Measurements from ENCODE around the gene JMJD8.

The JMJD8 gene, protein sequence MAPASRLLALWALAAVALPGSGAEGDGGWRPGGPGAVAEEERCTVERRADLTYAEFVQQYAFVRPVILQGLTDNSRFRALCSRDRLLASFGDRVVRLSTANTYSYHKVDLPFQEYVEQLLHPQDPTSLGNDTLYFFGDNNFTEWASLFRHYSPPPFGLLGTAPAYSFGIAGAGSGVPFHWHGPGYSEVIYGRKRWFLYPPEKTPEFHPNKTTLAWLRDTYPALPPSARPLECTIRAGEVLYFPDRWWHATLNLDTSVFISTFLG

DNA sequence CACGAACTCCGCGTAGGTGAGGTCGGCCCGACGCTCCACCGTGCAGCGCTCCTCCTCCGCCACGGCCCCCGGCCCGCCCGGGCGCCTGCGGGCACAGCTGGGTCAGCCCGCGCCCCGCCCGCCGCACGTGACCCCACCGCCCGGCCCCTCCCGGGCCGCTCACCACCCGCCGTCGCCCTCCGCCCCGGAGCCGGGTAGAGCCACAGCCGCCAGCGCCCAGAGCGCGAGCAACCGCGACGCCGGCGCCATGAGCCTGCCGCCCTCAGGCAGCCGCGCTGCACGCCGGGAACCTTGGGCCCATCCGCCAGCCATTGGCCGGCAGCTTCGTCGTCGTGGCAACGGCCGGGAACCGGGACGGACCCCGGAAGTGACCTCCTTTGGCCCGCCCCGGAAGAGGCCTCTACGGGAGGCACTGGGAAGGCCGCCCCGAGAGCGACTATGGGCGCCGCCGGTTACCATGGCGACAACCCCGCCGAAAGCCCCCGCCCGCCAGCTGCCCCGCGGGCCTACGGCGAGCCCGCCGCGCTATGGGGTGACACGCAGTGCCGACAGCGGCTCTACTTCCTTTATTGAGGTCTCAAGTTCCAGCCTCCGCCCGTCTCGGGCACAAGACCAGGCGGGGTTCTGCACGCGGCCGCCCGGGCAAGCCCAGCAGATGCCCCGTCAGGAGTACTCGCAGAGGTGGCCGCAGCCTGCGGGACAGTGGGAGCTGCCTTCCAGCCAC lies at the start of gene JMJD8:
Gene JMJD8 (minus strand): TSS at position 264 of the 724 bp plus-strand sequence. CDS start 15 bp downstream, at position 249.
- peak; percentile 49 for DNase-seq (ENCODE audit: low read depth)

DNA sequence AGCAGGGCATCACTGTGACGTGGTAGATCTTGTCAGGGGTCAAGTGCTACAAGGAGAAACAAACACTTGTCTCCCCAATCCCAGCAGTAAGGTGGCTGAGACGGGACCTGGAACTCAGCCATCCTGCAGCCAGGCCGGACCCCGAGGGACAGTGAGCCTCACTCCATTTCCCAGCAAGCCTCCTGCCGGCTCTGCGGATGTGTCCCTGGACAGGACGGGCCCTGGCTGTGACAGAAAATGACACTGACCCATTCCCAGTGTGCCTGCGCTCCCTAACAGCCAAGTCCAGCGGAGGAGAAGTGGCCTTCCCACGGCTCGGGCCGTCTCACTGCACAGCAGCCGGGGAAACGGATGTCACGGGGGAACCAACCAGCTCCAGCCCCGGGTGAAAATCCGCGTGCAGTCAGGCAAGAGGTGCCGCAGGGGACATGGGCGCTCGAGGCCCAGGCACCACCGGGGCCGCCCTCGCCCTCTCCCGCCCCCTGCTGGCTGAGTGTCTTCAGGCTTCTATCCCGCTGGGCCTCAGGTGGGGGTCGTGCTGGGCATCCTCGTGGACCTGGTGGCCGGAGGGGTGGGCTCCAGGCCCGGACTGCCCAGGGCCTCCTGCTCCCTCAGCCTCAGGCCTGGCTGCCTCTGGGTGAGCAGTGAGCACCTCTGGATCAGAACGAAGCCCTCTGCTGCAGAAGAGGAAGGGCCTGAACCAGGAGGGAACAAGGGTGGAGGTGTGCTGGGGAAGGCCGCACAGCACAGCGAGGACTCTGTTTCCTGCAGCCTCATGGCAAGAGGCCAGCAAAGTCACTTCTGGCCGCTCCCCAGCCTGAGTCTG lies 49.5 kb upstream of the JMJD8 start:
- no peak for DNase-seq (ENCODE audit: low read depth)

DNA sequence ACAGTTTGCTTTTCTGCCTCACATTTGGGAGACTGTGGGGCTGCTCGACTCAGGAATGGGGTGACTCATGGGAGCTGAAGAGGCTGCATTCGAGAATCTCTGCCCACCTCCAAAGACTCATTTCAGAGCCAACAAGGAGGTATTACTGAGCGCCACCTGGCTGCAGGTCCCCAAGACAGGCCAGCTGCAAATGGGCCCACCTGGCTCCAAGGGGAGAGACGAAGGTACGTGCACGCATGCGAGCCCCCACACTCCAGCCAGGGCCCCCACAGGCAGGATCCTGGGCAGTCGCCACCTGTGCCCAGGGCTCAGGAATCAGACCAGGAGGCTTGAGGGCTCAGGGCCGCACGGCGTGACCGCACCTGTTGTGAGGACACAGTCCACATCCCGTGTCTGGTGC lies 48.8 kb upstream of the JMJD8 start:
- no peak for DNase-seq (ENCODE audit: low read depth)

DNA sequence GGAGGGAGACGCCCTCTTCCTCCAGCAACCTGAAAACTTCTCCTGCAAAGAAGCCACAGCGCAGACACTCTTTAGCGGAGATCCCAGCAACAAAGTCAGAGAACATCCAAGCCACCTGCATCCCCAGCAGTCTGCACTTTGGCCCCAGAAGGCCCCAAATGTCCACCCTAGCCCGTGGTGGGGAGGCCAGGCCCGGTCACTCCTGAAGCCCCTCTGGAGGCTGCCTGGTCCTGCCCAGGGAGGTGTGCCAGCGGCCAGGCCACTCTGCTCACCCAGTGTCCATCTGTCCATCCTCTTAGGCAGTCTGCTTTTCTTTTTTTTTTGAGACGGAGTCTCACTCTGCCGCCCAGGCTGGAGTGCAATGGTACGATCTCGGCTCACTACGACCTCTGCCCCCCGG lies 48.2 kb upstream of the JMJD8 start:
- no peak for DNase-seq (ENCODE audit: low read depth)

DNA sequence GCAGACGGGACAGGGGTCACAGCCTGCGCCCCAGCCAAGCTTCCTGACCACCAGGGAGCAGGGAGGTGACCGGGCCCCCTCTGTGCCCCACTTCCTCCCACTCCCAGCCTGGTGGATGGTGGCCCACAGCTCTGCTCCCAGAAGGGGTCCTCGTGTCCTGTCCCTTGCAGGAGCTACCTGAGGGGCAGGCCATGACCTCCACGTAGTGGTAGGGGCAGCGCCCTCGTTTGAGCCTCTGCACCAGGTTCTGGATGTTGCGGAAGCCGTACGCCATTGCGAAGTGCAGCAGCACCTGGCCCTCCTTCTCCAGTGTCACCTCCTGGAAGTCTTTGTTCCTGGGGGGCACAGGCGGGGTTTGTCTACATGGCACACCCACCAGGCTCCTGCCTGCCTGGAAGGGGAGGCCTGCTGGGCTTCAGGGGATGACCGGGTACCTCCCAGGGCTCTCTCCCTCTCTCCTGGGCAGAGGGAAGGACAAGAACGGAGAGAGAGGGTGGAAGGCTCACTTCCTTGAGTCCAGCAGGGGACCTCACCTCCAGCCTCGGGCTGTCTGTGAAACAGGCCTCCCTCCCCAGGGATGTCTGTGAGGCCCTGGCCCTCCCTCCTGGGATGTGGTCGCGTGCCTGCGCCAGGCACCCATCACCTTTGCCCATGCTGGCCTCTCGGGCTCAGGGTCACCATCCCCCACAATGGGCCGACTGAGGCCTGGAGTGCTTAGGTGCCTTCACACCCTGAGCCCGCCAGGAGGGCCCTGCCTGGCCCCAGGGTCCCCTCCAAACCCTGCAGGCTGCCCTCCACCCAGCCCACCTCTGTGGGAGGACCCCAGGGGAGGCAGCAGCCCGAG lies 46.8 kb upstream of the JMJD8 start:
- no peak for DNase-seq (ENCODE audit: low read depth)

DNA sequence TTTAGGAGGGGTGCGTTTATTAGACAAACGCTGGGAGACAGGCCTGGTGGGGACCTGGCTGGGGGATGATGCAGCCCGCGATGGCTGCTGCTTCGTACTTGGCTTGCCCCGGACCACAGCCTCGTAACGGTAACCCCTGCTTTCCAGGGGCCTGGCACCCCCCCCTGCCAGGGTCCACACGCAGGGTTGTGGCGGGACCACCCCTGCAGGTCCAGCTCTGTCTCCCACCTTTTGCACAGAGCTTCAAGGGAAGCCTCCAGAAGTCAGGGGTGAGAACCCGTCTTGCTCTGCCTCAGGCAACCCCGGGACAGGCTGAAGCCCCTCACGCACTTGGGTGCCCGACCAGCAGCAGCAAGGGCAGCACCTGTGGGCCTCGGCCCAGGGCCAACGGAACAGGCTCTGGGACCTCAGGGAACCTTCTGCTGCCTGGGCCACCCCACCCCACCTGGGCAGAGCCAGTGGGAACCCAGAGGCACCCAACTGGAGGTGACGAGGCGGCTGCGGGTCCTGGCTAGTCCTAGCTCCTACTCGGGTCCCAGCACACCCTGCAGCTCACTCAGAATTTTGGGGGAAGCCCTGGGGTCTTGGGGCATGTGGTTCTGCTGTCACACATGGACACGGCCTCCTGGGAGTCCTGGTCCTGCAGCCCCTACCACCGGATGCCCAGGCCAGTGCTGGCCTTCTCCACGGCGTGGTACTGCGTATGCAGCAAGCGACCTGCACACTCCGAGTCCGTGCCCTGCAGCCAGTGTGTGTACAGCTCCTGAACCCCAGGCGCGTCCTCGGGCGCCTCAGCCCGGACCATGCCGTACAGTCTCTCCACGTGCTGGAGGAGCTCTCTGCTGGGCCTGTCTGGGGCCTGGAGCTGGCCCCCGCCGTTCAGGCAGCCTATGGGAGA lies 45.9 kb upstream of the JMJD8 start:
- DNase-seq (ENCODE audit: low read depth): no peak

DNA sequence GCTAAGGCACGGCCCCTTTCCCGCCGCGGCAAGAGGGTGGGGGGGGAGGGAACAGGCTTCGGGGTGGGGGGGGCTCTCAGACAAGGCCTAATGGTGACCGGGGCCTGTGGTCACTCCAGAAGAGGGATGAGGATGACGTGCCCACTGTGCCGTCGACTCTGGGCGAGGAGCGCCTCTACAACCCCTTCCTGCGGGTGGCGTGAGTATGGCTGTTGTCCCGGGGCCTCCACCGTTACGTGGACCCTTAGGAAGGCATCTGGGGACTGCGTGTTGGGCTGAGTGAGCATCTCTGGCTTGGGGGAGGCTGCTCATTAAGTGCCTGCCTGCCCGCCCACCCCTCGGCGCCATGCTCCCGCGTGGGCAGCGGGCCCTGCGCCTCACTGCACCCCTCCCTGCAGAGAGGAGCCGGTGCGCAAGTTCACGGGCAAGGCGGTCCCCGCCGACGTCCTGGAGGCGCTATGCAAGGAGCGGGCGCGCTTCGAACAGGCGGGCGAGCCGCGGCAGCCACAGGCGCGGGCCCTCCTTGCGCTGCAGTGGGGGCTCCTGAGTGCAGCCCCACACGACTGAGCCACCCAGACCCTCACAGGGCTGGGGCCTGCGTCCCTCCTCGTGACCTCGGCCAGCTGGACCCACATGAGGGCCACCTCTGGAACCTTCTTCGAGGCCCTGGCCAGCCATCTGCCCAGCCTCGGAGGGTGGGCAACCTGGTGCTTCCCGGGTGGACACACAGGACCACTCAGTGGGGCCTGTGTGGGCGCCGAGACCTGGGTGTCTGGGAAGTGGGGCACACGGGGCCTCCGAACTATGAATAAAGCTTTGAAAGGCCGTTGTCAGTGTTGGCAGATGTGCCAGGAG lies 45.0 kb upstream of the JMJD8 start:
- no peak for DNase-seq (ENCODE audit: low read depth)

DNA sequence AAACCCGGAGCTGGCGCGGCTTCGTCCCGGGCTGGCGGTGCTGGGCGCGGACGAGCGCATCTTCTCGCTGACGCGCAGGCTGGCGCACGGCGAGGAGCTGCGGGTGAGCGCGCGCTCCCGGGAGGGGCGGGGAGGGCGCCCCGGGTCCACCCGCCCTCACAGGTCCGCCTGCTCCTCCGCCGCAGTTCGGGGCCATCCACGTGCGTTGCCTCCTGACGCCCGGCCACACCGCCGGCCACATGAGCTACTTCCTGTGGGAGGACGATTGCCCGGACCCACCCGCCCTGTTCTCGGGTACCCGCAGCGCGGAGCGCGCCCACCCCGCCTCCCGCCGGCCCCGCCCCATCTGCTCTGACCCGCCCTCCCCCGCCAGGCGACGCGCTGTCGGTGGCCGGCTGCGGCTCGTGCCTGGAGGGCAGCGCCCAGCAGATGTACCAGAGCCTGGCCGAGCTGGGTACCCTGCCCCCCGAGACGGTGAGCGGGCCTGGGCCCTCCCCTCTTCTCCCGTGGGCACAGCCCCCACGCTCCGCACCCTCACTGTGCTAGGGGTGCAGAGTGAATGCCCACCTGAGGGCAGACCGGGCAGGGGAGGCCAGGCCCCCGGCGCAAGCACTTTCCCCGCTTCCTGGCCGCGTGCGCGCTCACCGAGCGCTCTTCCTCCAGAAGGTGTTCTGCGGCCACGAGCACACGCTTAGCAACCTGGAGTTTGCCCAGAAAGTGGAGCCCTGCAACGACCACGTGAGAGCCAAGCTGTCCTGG lies 44.2 kb upstream of the JMJD8 start:
- no peak for DNase-seq (ENCODE audit: low read depth)

DNA sequence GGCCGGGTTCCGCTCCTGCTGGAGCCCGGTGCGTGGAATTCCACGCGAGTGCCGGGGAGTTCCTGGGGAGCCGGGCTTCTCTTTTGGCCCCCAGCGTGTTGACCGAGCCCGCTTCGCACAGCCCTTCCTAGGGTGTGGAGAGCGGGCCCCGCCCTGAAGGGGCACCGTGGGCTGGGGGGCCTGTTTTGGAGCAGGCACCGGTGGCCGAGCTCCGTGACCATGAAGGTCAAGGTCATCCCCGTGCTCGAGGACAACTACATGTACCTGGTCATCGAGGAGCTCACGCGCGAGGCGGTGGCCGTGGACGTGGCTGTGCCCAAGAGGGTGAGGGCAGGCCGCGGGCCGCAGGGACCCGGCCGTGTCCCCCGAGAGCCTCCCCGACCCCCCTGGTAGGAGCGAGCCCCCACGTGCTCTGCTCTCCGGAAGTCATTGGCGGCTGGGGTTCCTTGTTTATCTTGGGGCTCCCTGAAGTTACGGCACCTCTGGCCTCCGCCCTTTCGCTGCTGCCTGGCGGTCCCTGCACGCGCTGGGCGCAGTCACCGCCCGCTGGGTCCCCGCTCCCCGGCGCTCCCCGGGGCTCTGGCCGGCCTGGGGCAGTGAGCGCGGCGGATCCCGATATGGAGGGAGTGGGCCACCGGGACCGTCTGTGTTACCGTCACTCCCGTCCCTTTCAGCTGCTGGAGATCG lies 43.3 kb upstream of the JMJD8 start:
- DNase-seq (ENCODE audit: low read depth): no peak

DNA sequence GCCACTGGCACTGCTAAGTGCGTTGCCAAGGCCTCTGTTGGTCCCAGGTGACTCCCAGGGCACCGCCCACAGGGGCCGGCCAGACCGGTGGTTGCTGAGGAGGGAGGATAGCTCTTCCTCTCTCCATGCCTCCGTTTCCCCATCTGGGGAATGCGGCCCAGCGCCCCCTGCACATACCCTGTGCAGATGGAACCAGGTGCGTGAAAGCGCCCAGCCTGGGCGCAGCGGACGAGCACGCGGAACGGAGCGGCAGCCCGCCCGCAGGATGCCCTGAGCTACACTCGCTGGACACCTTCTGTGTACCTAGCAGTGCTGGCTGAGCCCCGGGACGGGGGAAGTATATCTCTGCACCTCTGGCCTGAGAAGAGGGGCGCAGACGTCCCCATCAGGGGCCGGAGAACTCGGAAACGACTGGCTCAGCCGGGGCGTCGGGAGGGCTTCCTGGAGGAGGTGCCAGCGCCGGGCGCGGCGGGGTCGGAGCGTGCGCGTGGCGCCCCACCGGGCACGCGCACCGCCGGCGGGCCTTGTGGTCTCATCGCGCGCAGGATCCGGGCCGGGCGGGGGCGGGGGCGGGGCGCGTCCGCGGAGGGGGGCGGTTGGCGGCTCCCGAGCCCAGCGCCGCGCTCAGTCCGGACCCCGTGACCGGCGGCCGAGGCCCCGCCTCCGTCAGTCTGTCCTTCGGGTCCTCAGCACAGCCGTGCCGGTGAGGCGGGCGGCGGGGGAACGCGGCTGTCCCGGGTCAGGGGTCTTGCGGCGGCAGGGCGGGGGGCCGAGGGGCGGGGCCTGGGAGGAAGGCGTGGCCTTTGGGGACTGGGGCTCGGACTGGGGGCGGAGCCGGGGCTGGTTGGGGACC lies 42.5 kb upstream of the JMJD8 start, which contains the start of the genes CCDC78 and HAGHL:
Gene CCDC78 (minus strand): TSS at position 6 of the 853 bp plus-strand sequence. CDS start 76 bp downstream, outside the sequence.
Gene HAGHL (plus strand): TSS at position 669 of the 853 bp plus-strand sequence. CDS start 404 bp downstream, outside the sequence.
- no peak for DNase-seq (ENCODE audit: low read depth)

DNA sequence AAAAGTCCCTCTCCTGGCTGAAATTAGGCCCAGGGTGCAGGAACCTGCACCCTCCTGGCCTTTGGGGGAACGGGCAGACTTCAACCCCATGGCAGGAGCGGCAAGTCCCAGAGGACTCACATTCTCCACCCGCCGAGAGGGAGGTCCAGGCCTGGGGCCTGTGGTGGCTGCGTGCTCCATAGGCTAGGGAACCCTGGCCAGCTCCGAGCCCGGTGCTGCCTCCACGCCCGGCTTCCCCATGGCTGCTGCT lies 42.0 kb upstream of the JMJD8 start:
- DNase-seq (ENCODE audit: low read depth): no peak

DNA sequence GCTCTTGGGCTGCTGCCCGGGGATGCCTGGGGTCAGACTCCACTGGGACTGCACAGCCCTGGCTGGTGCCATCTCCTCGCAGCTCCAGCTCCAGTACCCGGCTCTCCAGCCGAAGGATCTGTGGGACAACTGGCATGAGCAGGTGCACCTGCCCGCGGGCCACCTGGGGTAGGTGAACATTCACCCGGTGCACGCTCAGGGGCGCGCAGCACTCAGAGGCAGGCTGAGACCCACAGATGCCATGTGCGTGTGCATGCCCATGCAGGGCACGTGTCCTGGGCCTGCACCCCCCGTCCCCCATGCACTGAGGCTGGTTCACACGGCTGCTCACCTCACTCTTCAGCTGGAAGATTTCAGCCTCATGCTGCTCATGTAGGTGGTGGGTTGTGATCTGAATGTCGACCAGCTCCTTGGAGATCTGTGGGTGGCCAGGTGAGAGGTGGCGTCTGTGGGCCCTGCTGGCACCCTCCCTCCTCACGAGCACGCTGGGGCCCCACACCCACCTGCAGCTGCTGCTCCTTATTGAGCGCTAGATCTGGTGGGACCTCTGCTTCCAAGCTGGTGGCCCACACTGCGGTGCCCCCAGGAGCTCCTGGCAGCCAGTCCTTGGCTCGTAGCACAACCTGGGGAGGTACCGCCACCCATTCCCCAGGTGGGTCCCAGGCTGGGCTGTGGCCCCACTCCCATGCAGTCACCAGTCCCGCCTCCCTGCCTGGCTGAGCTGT lies 41.5 kb upstream of the JMJD8 start:
- no peak for DNase-seq (ENCODE audit: low read depth)

DNA sequence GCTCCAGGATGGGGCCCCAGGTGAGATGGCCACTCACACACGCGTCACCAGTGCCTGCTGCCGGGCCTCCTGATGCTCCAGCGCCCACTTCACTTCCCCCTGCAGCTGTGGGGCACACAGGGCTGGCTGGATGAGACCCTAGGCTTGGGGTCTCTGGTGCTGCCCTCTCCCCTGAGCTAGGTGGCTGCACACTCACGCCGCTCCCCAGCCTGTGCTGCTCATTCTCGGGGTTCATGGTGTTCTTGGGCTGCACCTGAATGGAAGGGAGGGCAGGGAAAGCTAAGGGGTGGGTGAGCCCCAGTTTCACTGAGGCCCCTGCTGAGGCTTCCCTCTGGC lies 40.9 kb upstream of the JMJD8 start:
- DNase-seq (ENCODE audit: low read depth): no peak

DNA sequence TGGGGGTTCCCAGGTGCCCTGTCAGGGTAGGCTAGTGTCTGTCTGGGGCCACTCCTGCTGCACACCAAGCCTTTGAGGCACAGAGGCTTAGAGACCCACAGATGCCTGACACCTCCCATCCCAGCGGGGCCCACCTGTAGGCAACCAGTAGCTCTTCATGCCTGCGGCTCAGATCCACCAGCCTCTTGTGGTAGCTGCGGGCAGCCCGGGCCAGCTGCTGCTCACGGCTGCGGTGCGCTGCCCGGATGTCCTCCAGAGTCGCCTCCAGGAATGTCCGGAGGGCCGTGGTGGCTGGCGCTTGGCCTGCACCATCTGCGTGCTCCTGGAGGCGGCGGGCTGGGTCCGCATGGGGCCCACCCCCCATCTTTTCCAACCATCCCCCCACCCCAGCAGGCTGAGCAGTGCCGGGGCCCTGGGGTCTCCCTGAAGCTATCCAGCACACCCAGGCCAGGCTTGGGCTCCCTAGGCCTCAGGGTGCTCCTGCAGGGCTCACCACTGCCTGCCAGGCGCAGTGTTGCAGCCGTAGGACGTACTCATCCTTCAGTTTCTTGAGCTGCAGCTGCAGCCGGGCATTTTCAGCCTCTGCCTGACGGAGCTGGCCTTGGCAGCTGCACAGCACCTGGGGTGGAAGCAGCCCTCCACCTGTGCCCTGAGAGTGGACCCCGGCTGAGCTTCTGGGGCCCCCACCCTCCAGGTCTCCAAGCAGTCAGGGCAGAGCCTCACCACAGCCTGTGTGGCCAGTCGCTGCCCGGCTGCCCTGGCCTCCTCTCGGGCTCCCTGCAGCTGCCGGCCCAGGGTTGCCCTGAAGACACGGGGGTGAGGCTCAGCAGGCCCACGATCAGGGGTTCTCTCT lies 40.3 kb upstream of the JMJD8 start:
- no peak for DNase-seq (ENCODE audit: low read depth)

DNA sequence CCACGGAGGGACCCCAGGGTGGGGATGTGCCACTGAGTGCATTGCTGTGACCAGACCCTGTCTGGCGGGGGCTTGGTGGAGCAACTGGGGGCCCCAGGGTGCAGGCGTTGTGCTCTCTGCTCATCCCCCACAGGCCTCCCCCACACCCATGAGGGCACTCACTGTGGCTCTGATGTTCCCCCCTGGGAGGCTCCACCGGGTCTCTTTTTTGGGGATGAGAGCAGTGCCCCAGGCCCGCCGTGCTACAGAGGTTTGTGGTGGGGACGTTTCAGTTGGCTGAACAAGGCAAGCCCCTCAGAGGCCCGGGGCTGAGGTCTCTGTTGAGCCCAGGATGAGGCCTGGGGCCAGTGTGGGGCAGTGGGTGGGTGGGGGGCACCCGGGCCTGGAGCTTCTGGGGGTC lies 39.6 kb upstream of the JMJD8 start:
- no peak for DNase-seq (ENCODE audit: low read depth)
